H1 (cell line): Measurements from ENCODE around the gene DENND2A.

Source experiments
- ATF2 ChIP-seq: IDR thresholded peaks from 2 replicates; pipeline ENCODE4 v1.6.1; 2012; ENCODE audit warnings: low read length, inconsistent platforms
- CTCF ChIP-seq, 3 experiments: IDR thresholded peaks; 1 replicate in 2 of 3; 2 replicates in 1 of 3; pipeline versions ENCODE4 v1.5.1 to v1.6.1; 2011; ENCODE audit warnings: low read length in 3 of 3, mild to moderate bottlenecking in 3 of 3, inconsistent platforms in 2 of 3, low read depth in 1 of 3, moderate library complexity in 1 of 3; ENCODE audit not compliant: insufficient read depth in 1 of 3; ENCODE audit errors: control extremely low read depth in 1 of 3
- EP300 ChIP-seq, 2 experiments: IDR thresholded peaks; 1 replicate in 1 of 2; 2 replicates in 1 of 2; pipeline ENCODE4 v1.6.1; 2011 to 2012; ENCODE audit warnings: low read depth in 2 of 2, low read length in 2 of 2, mild to moderate bottlenecking in 2 of 2, borderline replicate concordance in 1 of 2, inconsistent platforms in 1 of 2, moderate library complexity in 1 of 2
- EZH2 ChIP-seq: fragments of 200-600 bp; sonication (generic); IDR thresholded peaks from 2 replicates; pipeline ENCODE4 v1.7.1; 2012; ENCODE audit warnings: low read depth, mild to moderate bottlenecking, moderate library complexity, low read length, inconsistent platforms; ENCODE audit not compliant: severe bottlenecking
- HDAC6 ChIP-seq: IDR thresholded peaks from one replicate; pipeline ENCODE4 v1.7.1; 2012; ENCODE audit warnings: low read depth, mild to moderate bottlenecking, inconsistent platforms, low read length, moderate library complexity
- KDM5A ChIP-seq: fragments of 200-600 bp; IDR thresholded peaks from 2 replicates; pipeline ENCODE4 v1.7.1; 2012; ENCODE audit warnings: mild to moderate bottlenecking, low read length, inconsistent platforms, mixed read lengths
- MAFK ChIP-seq: IDR thresholded peaks from 2 replicates; pipeline ENCODE4 v1.6.1; 2012; ENCODE audit warnings: low read depth, mild to moderate bottlenecking, improper control_type of control experiment, low read length
- POLR2A ChIP-seq, 2 experiments: IDR thresholded peaks; 1 replicate in 1 of 2; 2 replicates in 1 of 2; pipeline ENCODE4 v1.6.1; 2011; ENCODE audit warnings: low read depth in 2 of 2, low read length in 2 of 2, mild to moderate bottlenecking in 2 of 2; ENCODE audit errors: control extremely low read depth in 1 of 2
- POLR2AphosphoS5 ChIP-seq: IDR thresholded peaks from 2 replicates; pipeline ENCODE4 v1.6.1; 2011; ENCODE audit warnings: low read depth, low read length
- RAD21 ChIP-seq, 2 experiments: IDR thresholded peaks in 1 of 2; conservative IDR thresholded peaks in 1 of 2; 2 replicates each; pipeline ENCODE4 v1.6.1; 2011; ENCODE audit warnings: low read depth in 2 of 2, low read length in 2 of 2, improper control_type of control experiment in 1 of 2, inconsistent platforms in 1 of 2, mild to moderate bottlenecking in 1 of 2, moderate library complexity in 1 of 2
- SP4 ChIP-seq: IDR thresholded peaks from 2 replicates; pipeline ENCODE4 v1.6.1; 2012; ENCODE audit warnings: low read length, inconsistent platforms
- SUZ12 ChIP-seq: fragments of 200-600 bp; sonication (generic); IDR thresholded peaks from 2 replicates; pipeline ENCODE4 v1.6.1; 2012; ENCODE audit warnings: mild to moderate bottlenecking, inconsistent platforms, low read length, moderate library complexity, mixed read lengths
- TCF12 ChIP-seq: IDR thresholded peaks from 2 replicates; pipeline ENCODE4 v1.6.1; 2011; ENCODE audit warnings: low read depth, mild to moderate bottlenecking, low read length

- TF ChIP-seq CTCF (IDR thresholded peaks at IDR 0.05; ENCODE audit: control extremely low read depth in 1 of 3, insufficient read depth in 1 of 3, low read depth in 1 of 3, low read length in 3 of 3): peak; percentile 37 to 74 (median 63)
- no peak for TF ChIP-seq EP300 (IDR thresholded peaks at IDR 0.05; ENCODE audit: borderline replicate concordance in 1 of 2, low read depth in 2 of 2, low read length in 2 of 2)
- peak; percentile 82 for TF ChIP-seq MAFK
- TF ChIP-seq KDM5A: no peak
- TF ChIP-seq RAD21 (IDR thresholded peaks at IDR 0.05 in 1 of 2, conservative IDR thresholded peaks at IDR 0.05 in 1 of 2; ENCODE audit: low read depth in 2 of 2, low read length in 2 of 2): peak; percentile 84 to 85
- no peak for TF ChIP-seq EZH2
- no peak for TF ChIP-seq TCF12
- no peak for TF ChIP-seq POLR2A (IDR thresholded peaks at IDR 0.05; ENCODE audit: control extremely low read depth in 1 of 2, low read depth in 2 of 2, low read length in 2 of 2)
- no peak for TF ChIP-seq ATF2
- no peak for TF ChIP-seq HDAC6
- TF ChIP-seq SP4: no peak
- no peak for TF ChIP-seq POLR2AphosphoS5
- no peak for TF ChIP-seq SUZ12
Measured at GRCh38 chr7:140674899-140675701, 34.5 kb upstream of the DENND2A start.
